CD4-positive, alpha-beta T cell (primary cell): ENCODE data around the gene TNXB. TPM values are rescaled to one million over a fixed set of nuclear protein-coding genes. Genes with fewer than 3 reads are reported as not detected.

Source experiments
- ATAC-seq: fragments of 200-7000 bp; cut with Tn5 transposase; one replicate; pipeline ENCODE4 v1.10.0; 2022; ENCODE audit warnings: mild to moderate bottlenecking; ENCODE audit not compliant: poor library complexity
- CTCF ChIA-PET: fragments of 350-600 bp; sonication (Branson Sonifier 250); formaldehyde crosslinking; loops from one replicate; lab custom pipeline; 2021; ENCODE audit warnings: antibody characterized with exemption, inconsistent platforms; lab: Charles Lee
- POLR2A ChIA-PET: fragments of 350-600 bp; sonication (Branson Sonifier 250); formaldehyde crosslinking; loops from one replicate; lab custom pipeline; 2021; ENCODE audit warnings: antibody characterized with exemption, inconsistent platforms; lab: Charles Lee
- DNase-seq, 14 experiments: peaks; one replicate each; pipeline ENCODE4 v3.0.0-alpha.2; 2013 to 2020; ENCODE audit warnings: mixed read lengths in 2 of 14
- H3K27ac ChIP-seq, 2 donors: one replicate each; pipeline versions ENCODE4 v1.5.1 to v1.7.0; 2013; ENCODE audit warnings: low read length in 2 of 2, low read depth in 1 of 2, mild to moderate bottlenecking in 1 of 2
- H3K27me3 ChIP-seq, 2 experiments: 1 replicate in 1 of 2; 2 replicates in 1 of 2; pipeline versions ENCODE4 v1.6.1 to v1.7.0; 2013; ENCODE audit warnings: low read length in 2 of 2, control low read depth in 1 of 2, mild to moderate bottlenecking in 1 of 2, moderate library complexity in 1 of 2; ENCODE audit not compliant: insufficient read depth in 2 of 2, control insufficient read depth in 1 of 2
- H3K36me3 ChIP-seq: one replicate; pipeline ENCODE4 v1.6.1; 2013; ENCODE audit warnings: low read length, control low read depth; ENCODE audit not compliant: insufficient read depth
- H3K4me1 ChIP-seq: one replicate; pipeline ENCODE4 v1.6.1; 2013; ENCODE audit warnings: low read length, control low read depth; ENCODE audit not compliant: insufficient read depth
- H3K4me3 ChIP-seq: one replicate; pipeline ENCODE4 v1.5.1; 2013; ENCODE audit warnings: mild to moderate bottlenecking, low read length, moderate library complexity
- H3K9me3 ChIP-seq, 2 experiments: 1 replicate in 1 of 2; 2 replicates in 1 of 2; pipeline versions ENCODE4 v1.6.1 to v1.7.0; 2013; ENCODE audit warnings: low read length in 2 of 2, mild to moderate bottlenecking in 2 of 2, control low read depth in 1 of 2, moderate library complexity in 1 of 2; ENCODE audit not compliant: control insufficient read depth in 1 of 2, insufficient read depth in 1 of 2
- H3K27ac Mint-ChIP-seq: one replicate; pipeline ENCODE4 v1.8.0; 2020; ENCODE audit warnings: mixed read lengths
- H3K27me3 Mint-ChIP-seq: one replicate; pipeline ENCODE4 v1.8.0; 2021; ENCODE audit warnings: mixed read lengths
- H3K36me3 Mint-ChIP-seq: one replicate; pipeline ENCODE4 v1.8.0; 2021; ENCODE audit warnings: low read depth, mixed read lengths
- H3K4me1 Mint-ChIP-seq: one replicate; pipeline ENCODE4 v1.8.0; 2021; ENCODE audit warnings: low read depth, mixed read lengths
- H3K4me3 Mint-ChIP-seq: one replicate; pipeline ENCODE4 v1.8.0; 2020; ENCODE audit warnings: mild to moderate bottlenecking, mixed read lengths
- H3K9me3 Mint-ChIP-seq: one replicate; pipeline ENCODE4 v1.8.0; 2020; ENCODE audit warnings: mixed read lengths
- CTCF ChIP-seq: fragments of 200-600 bp; IDR thresholded peaks from one replicate; pipeline ENCODE4 v1.8.0; 2022; ENCODE audit warnings: antibody characterized with exemption, mild to moderate bottlenecking
- intact Hi-C, 2 experiments: fragments of 100-400 bp; cut with DNase I in 1 of 2; cut with micrococcal nuclease in 1 of 2; formaldehyde crosslinking; loops; one replicate each; pipeline versions ENCODE4 v1.15.1 to v1.9.0; 2023 to 2025; cut with DNase I, micrococcal nuclease
- total RNA-seq, 174 experiments: library from RNA in 2 of 174; stranded (reverse) in 2 of 174; gene quantifications; one replicate each; pipeline ENCODE4 v1.2.3 and lab custom pipeline; 2021 to 2026

Gene TNXB
- total RNA-seq, 2 experiments from 2014 or later: 8.3 to 9.0 TPM

GRCh38 chr6:32092760-32093497 is 16.2 kb downstream of the TNXB start:
- Histone ChIP-seq H3K27ac (no peak overlapping the region), H3K36me3 (no peaks in the 10 kb centered on the region), H3K4me1 (peaks cover 15% of the 10 kb centered on the region), H3K4me3 (no peak overlapping the region), H3K9me3 (peaks cover 0 to 21% of the 10 kb centered on the region in 2 experiments), H3K27me3 (peaks cover 24 to 34% of the 10 kb centered on the region in 2 experiments)
- Mint-ChIP-seq H3K4me3 (no peak overlapping the region), H3K9me3 (no peaks in the 10 kb centered on the region), H3K27ac (no peak overlapping the region), H3K36me3 (no peaks in the 10 kb centered on the region), H3K27me3 (peaks cover 54% of the 10 kb centered on the region), H3K4me1 (no peaks in the 10 kb centered on the region)
- ATAC-seq (no peak), DNase-seq (no peak)
- CTCF ChIA-PET: no interaction called here
- intact Hi-C loops: no loop called here
- POLR2A ChIA-PET: no interaction called here
- no peak for TF ChIP-seq CTCF

- CTCF ChIA-PET: no interaction called here
- Mint-ChIP-seq H3K27ac (no peak overlapping the region), H3K36me3 (no peaks in the 10 kb centered on the region), H3K4me1 (peaks cover 6% of the 10 kb centered on the region), H3K9me3 (no peaks in the 10 kb centered on the region), H3K27me3 (peaks cover 52% of the 10 kb centered on the region), H3K4me3 (no peak overlapping the region)
- POLR2A ChIA-PET: no interaction called here
- DNase-seq (no peak), ATAC-seq (no peak)
- intact Hi-C loops: no loop called here
- Histone ChIP-seq H3K27ac (no peak overlapping the region), H3K4me1 (peaks cover 12% of the 10 kb centered on the region), H3K4me3 (no peak overlapping the region), H3K9me3 (no peaks in the 10 kb centered on the region), H3K27me3 (peaks cover 14 to 18% of the 10 kb centered on the region in 2 experiments), H3K36me3 (no peaks in the 10 kb centered on the region)
- TF ChIP-seq CTCF: no peak
Observed at GRCh38 chr6:32089082-32089828, 19.9 kb downstream of the TNXB start.

- Mint-ChIP-seq H3K27me3 (peaks cover 48% of the 10 kb centered on the region), H3K4me1 (peaks cover 6% of the 10 kb centered on the region), H3K9me3 (no peaks in the 10 kb centered on the region), H3K36me3 (no peaks in the 10 kb centered on the region), H3K27ac (no peak overlapping the region), H3K4me3 (no peak overlapping the region)
- TF ChIP-seq CTCF: no peak
- DNase-seq: no peak
- Histone ChIP-seq H3K4me3 (no peak overlapping the region), H3K27me3 (peaks cover 17 to 18% of the 10 kb centered on the region in 2 experiments), H3K36me3 (no peaks in the 10 kb centered on the region), H3K4me1 (peaks cover 12% of the 10 kb centered on the region), H3K9me3 (no peaks in the 10 kb centered on the region), H3K27ac (no peak overlapping the region)
- ATAC-seq: no peak
- intact Hi-C loops: loop anchor here in 1 of 2 experiments (1.0 kb wide), 1 partner anchor 67 kb away; no protein-coding TSS in a partner anchor
- ChIA-PET POLR2A (no interaction called here), CTCF (interaction anchor here (1.2 kb wide), 2 partner anchors 14 to 59 kb away, joined by 3 to 6 read pairs; no protein-coding TSS in a partner anchor)
Observed at GRCh38 chr6:32088487-32089049, 20.6 kb downstream of the TNXB start.
